Lower leg skin (tissue), 4 donors: ENCODE data around the gene CCM2. TPM values are rescaled to one million over a fixed set of nuclear protein-coding genes. Genes with fewer than 3 reads are reported as not detected.

ENCODE experiments used
- DNase-seq, 2 donors: peaks; one replicate each; pipeline ENCODE4 v3.0.0-alpha.2; 2019; ENCODE audit warnings: low spot score in 2 of 2
- H3K4me3 ChIP-seq: fragments of 200-600 bp; sonication (generic); 2 replicates; pipeline ENCODE4 v1.5.1; 2017; ENCODE audit warnings: mild to moderate bottlenecking, low read depth; ENCODE audit not compliant: poor library complexity, severe bottlenecking
- CTCF ChIP-seq, 3 donors: fragments of 450-650 bp; IDR thresholded peaks; one replicate each; pipeline ENCODE4 v1.5.1; 2016; ENCODE audit warnings: antibody characterized with exemption in 3 of 3, mild to moderate bottlenecking in 3 of 3, moderate library complexity in 2 of 3
- POLR2A ChIP-seq, 2 donors: fragments of 450-650 bp; IDR thresholded peaks; one replicate each; pipeline ENCODE4 v1.6.1; 2016 to 2017; ENCODE audit warnings: antibody characterized with exemption in 2 of 2, mild to moderate bottlenecking in 1 of 2, moderate library complexity in 1 of 2
- WGBS, 2 donors: methylation state at CpG; one replicate each; pipeline ENCODE4 v1.1.5; 2018; 5-methylcytosine and 5-hydroxymethylcytosine counted together
- intact Hi-C: fragments of 100-400 bp; cut with DNase I; formaldehyde crosslinking; loops from one replicate; pipeline ENCODE4 v1.15.0; 2023; ENCODE audit warnings: low total_unique reads
- total RNA-seq, 4 donors: library from RNA; depleted of rRNA; stranded (reverse); fragments of >200 nt; gene quantifications; one replicate each; pipeline ENCODE4 v1.1.0, GENCODE V29; 2016

CCM2 gene
- total RNA-seq, 4 donors from 2014 or later = 25.1 to 45.7 (median 32.6) TPM

DNA sequence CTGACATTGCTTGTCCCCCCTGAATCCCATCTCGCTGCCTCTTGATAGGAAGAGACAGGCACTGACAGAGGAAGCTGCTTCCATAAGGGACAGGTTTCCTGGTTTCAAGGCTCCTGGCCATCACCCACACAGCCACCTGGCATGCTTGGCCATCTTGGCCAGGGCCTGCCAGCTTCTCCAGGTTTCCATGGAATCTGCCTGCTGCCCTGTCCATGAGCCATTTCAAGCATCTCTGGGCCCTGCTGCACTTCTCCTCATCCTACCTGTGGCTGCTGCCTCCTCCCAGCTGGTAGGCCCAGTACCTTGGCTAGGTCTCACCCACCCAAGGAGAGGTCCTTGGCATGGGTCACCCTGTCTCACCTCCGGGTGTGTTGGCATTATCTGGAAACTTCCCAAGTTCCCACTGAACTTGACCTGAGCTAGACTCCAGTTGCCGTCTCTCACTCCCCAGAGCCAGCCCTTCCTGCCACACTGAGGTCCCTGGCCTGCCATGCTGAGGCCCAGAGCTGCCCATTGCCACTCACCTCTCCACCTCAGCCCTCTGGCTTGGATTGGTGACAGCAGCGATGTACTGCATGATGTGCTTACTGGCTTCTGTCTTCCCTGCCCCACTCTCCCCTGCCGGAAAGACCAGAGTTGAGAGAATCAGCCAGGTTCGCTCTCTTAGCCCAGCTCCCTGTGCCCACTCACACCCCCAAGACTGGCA lies 23.8 kb upstream of the CCM2 start:
- 89 to 95% methylated on average over 4 of the region's 6 CpGs for WGBS, 2 donors
- no peak for TF ChIP-seq CTCF (IDR thresholded peaks at IDR 0.05)
- DNase-seq = no peak
- no peak overlapping the region for H3K4me3 ChIP-seq
- intact Hi-C loops = no loop called here

DNA sequence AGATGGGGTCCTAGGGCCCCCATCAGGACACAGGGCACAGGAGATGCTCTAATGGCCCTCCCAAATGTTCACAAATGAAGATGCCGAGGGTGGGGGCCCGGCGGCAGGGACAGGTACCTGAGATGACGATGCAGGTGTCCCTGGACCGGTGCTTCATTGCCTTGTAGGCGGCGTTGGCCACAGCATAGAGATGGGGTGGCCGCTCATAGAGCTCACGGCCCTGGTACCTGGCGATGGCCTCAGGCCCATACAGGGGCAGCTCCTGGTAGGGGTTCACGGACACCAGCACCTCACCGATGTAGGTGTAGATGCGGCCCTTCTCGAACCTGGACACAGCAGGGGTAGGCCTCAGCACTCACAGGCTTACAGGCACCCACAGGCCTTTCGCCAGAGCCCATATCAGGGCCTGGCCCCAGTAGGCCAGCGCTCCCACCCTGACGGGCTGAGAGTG lies 23.2 kb upstream of the CCM2 start:
- WGBS, 2 donors = 93 to 98% methylated on average over 9 to 15 of the region's 17 CpGs
- no peak for DNase-seq
- intact Hi-C loops = no loop called here
- TF ChIP-seq CTCF (IDR thresholded peaks at IDR 0.05) (no peak), POLR2A (IDR thresholded peaks at IDR 0.05) (no peak)
- H3K4me3 ChIP-seq = no peak overlapping the region

DNA sequence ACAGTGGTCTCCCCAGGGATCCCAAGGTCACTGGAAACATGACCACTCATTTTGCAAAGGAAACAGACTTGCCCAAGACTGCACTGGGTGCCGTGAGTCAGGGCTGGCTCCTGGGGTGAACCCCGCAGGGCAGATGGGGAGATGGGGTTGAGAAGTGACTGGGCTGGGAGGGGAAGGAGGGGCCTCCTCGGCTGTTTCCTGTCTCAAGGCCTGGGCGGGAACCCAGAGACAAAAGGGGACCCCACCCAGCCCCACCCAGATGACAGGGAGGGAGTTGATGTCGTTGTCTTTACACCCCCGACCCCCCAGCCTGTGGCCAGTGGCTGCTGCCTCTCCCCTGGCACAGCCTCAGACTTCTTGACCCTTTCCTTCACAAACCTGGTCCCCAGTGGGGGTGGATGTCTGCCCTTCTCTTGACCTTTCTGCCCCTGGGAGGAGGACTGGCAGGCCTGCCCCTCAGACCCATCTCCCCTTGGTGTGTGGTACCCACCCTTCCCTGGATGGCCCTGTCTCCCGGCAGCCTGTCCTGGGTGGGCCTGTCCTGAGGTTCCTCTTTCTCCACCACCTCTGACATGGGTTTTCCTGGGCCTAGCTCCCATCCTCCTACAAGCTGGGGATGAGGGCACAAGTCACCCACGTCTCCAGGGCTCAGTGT lies 22.6 kb upstream of the CCM2 start:
- DNase-seq = no peak
- TF ChIP-seq CTCF (IDR thresholded peaks at IDR 0.05) (no peak), POLR2A (IDR thresholded peaks at IDR 0.05) (no peak)
- intact Hi-C loops = no loop called here
- no peak overlapping the region for H3K4me3 ChIP-seq
- 49 to 60% methylated on average over 8 of the region's 8 CpGs for WGBS, 2 donors

GRCh38 chr7:44977959-44978335 lies 22.1 kb upstream of the CCM2 start:
- no peak for DNase-seq

GRCh38 chr7:44978511-44979366 lies 21.3 kb upstream of the CCM2 start, which contains the start of gene MYO1G:
Gene MYO1G, minus strand, starts transcription at chr7:44979015. Its CDS starts 54 bp downstream, at chr7:44978961.
- DNase-seq = no peak
- H3K4me3 ChIP-seq = no peak within 1 kb of the TSS
- TF ChIP-seq POLR2A (IDR thresholded peaks at IDR 0.05) (no peak), CTCF (IDR thresholded peaks at IDR 0.05) (no peak)
- intact Hi-C loops = no loop called here
- WGBS, 2 donors = 69 to 73% methylated on average over 21 to 24 of the region's 24 CpGs

More at GRCh38 chr7:44977959-44978335, 22.1 kb upstream of the CCM2 start:
- no peak for TF ChIP-seq POLR2A (IDR thresholded peaks at IDR 0.05)
- no peak for TF ChIP-seq CTCF (IDR thresholded peaks at IDR 0.05)
- WGBS, 2 donors = 51 to 78% methylated on average over 6 of the region's 6 CpGs
- intact Hi-C loops = no loop called here
- H3K4me3 ChIP-seq = no peak overlapping the region
